Measurements from ENCODE around the gene CADPS. TPM values are rescaled to one million over a fixed set of nuclear protein-coding genes. Genes with fewer than 3 reads are reported as not detected.

Gene CADPS
- total and polyA plus RNA-seq, 9 donors, result 0.47 to 4.4 (median 1.6) TPM

GRCh38 chr3:62481962-62482361 lies 393.3 kb downstream of the CADPS start:
- no peaks in the 10 kb centered on the region for H3K9me3 ChIP-seq (replicated peaks; ENCODE audit: control insufficient read depth, low read depth, low read length)
- no peak for DNase-seq
- no peak overlapping the region for H3K27ac ChIP-seq (ENCODE audit: low read length)
- no CpG with 5 or more reads among the region's 2 CpGs for WGBS (ENCODE audit: insufficient coverage)
- no peaks in the 10 kb centered on the region for H3K4me1 ChIP-seq (ENCODE audit: control insufficient read depth, insufficient read depth, low read length)
- H3K27me3 ChIP-seq (ENCODE audit: control insufficient read depth, insufficient read depth, low read length), result no peaks in the 10 kb centered on the region
- H3K4me3 ChIP-seq (ENCODE audit: low read length), result no peak overlapping the region
- H3K36me3 ChIP-seq (ENCODE audit: control insufficient read depth, insufficient read depth, low read length), result no peaks in the 10 kb centered on the region

- Histone ChIP-seq H3K36me3 (ENCODE audit: control insufficient read depth, insufficient read depth, low read length) (no peaks in the 10 kb centered on the region), H3K4me1 (ENCODE audit: control insufficient read depth, insufficient read depth, low read length) (no peaks in the 10 kb centered on the region), H3K9me3 (replicated peaks; ENCODE audit: control insufficient read depth, low read depth, low read length) (no peaks in the 10 kb centered on the region), H3K27me3 (ENCODE audit: control insufficient read depth, insufficient read depth, low read length) (no peaks in the 10 kb centered on the region), H3K27ac (ENCODE audit: low read length) (no peak overlapping the region), H3K4me3 (ENCODE audit: low read length) (no peak overlapping the region)
- no CpG with 5 or more reads among the region's 1 CpG for WGBS (ENCODE audit: insufficient coverage)
- no peak for DNase-seq
These were observed 395.2 kb downstream of the CADPS start for GRCh38 chr3:62480056-62480455.

- H3K27me3 ChIP-seq (ENCODE audit: control insufficient read depth, insufficient read depth, low read length), result no peaks in the 10 kb centered on the region
- 32% methylated on average over 3 of the region's 9 CpGs for WGBS (ENCODE audit: insufficient coverage)
These were observed 395.9 kb downstream of the CADPS start for GRCh38 chr3:62479326-62479725.

GRCh38 chr3:62475306-62475705 lies 399.9 kb downstream of the CADPS start:
- Histone ChIP-seq H3K27ac (ENCODE audit: low read length) (no peak overlapping the region), H3K4me3 (ENCODE audit: low read length) (no peak overlapping the region), H3K36me3 (ENCODE audit: control insufficient read depth, insufficient read depth, low read length) (no peaks in the 10 kb centered on the region), H3K27me3 (ENCODE audit: control insufficient read depth, insufficient read depth, low read length) (no peaks in the 10 kb centered on the region), H3K4me1 (ENCODE audit: control insufficient read depth, insufficient read depth, low read length) (no peaks in the 10 kb centered on the region), H3K9me3 (replicated peaks; ENCODE audit: control insufficient read depth, low read depth, low read length) (no peaks in the 10 kb centered on the region)
- peak; percentile 5 for DNase-seq

More at GRCh38 chr3:62479326-62479725, 395.9 kb downstream of the CADPS start:
- no peak for DNase-seq
- no peaks in the 10 kb centered on the region for H3K4me1 ChIP-seq (ENCODE audit: control insufficient read depth, insufficient read depth, low read length)
- no peaks in the 10 kb centered on the region for H3K9me3 ChIP-seq (replicated peaks; ENCODE audit: control insufficient read depth, low read depth, low read length)
- no peak overlapping the region for H3K27ac ChIP-seq (ENCODE audit: low read length)
- H3K4me3 ChIP-seq (ENCODE audit: low read length), result no peak overlapping the region
- H3K36me3 ChIP-seq (ENCODE audit: control insufficient read depth, insufficient read depth, low read length), result no peaks in the 10 kb centered on the region

DNA sequence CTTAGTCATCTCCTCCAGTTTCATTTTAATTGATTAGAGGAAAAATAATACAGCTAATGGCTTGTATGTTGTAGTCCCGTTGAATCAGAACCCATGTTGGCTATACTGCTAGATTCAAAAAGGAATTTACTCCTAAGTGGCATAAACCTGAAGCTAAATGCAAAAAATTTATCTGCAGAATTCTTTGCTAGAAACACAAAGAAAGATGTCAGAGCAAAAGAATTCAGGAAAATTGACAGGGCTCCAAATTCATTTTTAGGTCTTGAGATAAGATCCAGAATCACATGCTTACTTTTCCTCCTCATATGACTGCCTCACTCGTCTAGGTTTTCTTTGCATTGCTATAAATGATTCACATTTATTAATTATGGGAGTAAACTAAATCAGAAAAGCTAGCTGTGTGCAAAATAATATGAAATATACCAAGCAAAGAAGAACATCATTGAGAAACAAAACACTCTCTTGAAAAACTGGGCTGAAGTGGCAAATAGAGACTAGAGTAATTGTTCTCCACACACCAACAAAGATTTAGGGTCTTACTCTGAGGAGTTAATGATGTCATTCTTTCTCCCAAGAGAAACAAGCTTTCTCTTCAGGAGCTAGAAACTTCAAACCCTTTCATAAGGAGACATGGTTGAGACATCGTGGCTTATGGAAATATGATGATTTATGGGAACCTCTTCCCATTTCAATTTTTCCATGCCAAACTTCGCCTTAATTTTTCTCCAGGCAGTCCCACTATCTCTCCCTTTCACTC lies 407.1 kb downstream of the CADPS start:
- H3K27me3 ChIP-seq (ENCODE audit: control insufficient read depth, insufficient read depth, low read length), result no peaks in the 10 kb centered on the region
- no peak overlapping the region for H3K4me3 ChIP-seq (ENCODE audit: low read length)
- WGBS (ENCODE audit: insufficient coverage), result no CpG with 5 or more reads among the region's 4 CpGs
- no peak overlapping the region for H3K27ac ChIP-seq (ENCODE audit: low read length)
- H3K4me1 ChIP-seq (ENCODE audit: control insufficient read depth, insufficient read depth, low read length), result no peaks in the 10 kb centered on the region
- no peaks in the 10 kb centered on the region for H3K9me3 ChIP-seq (replicated peaks; ENCODE audit: control insufficient read depth, low read depth, low read length)
- DNase-seq, result peak; percentile 17
- no peaks in the 10 kb centered on the region for H3K36me3 ChIP-seq (ENCODE audit: control insufficient read depth, insufficient read depth, low read length)

GRCh38 chr3:62462788-62463187 lies 412.4 kb downstream of the CADPS start:
- H3K27me3 ChIP-seq (ENCODE audit: control insufficient read depth, insufficient read depth, low read length), result no peaks in the 10 kb centered on the region
- H3K9me3 ChIP-seq (replicated peaks; ENCODE audit: control insufficient read depth, low read depth, low read length), result no peaks in the 10 kb centered on the region
- 89% methylated on average over 3 of the region's 4 CpGs for WGBS (ENCODE audit: insufficient coverage)
- H3K27ac ChIP-seq (ENCODE audit: low read length), result no peak overlapping the region
- no peaks in the 10 kb centered on the region for H3K4me1 ChIP-seq (ENCODE audit: control insufficient read depth, insufficient read depth, low read length)
- DNase-seq, result no peak
- no peak overlapping the region for H3K4me3 ChIP-seq (ENCODE audit: low read length)
- no peaks in the 10 kb centered on the region for H3K36me3 ChIP-seq (ENCODE audit: control insufficient read depth, insufficient read depth, low read length)

DNA sequence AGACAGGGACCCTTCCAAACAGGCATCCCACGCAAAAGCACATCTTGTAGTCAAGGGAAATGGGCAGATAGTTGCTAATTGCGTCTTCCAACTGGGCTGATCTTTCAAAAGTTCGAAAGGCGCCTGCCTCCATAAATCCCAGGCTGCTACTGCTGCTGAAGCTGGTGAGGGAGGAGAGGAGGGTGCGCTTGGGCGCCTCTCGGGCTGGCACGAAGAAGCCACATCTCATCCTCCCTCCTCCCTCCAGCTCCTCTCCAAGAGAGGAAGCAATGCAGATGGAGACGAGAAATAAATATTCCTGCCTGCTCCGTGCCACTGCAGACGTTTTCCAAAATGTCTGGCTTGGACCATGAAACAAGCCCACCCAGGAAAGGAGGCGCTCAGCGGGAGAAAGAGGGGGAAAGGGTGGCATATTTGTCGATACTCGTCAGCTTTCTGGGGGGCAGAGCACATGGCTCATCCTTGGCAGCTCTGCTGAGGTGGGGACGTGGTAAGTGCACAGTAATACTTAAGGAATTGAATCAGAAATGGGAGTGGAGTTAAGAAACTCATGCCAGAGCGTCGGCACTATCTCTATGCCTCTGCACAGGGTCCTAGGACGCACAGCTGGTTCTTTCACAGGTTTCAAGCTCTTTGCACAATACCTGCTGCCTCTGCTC lies 413.0 kb downstream of the CADPS start:
- DNase-seq, result no peak
- H3K4me1 ChIP-seq (ENCODE audit: control insufficient read depth, insufficient read depth, low read length), result no peaks in the 10 kb centered on the region
- H3K36me3 ChIP-seq (ENCODE audit: control insufficient read depth, insufficient read depth, low read length), result no peaks in the 10 kb centered on the region
- 70% methylated on average over 7 of the region's 19 CpGs for WGBS (ENCODE audit: insufficient coverage)
- H3K4me3 ChIP-seq (ENCODE audit: low read length), result no peak overlapping the region
- H3K9me3 ChIP-seq (replicated peaks; ENCODE audit: control insufficient read depth, low read depth, low read length), result no peaks in the 10 kb centered on the region
- no peaks in the 10 kb centered on the region for H3K27me3 ChIP-seq (ENCODE audit: control insufficient read depth, insufficient read depth, low read length)
- H3K27ac ChIP-seq (ENCODE audit: low read length), result no peak overlapping the region

DNA sequence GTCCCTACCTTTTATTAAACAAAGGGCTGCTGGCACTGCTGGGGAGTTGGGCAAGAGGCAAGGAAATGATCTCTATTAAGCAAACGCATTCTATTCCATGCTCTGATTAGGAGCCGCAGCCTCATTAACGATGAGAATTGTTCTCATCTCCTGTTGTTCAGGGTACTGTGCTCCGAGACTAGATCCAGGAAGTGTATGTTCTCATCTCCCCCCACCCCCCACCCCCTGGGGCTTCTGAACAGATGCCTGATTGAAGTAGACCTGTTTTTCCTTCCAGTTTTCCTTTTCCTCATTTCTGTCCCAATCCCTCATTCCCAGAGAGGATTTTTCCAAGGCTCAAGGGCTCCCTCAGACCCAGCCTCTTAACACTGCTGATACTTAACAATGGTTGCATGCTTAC lies 420.3 kb downstream of the CADPS start:
- 27% methylated on average over 4 of the region's 4 CpGs for WGBS (ENCODE audit: insufficient coverage)
- H3K27me3 ChIP-seq (ENCODE audit: control insufficient read depth, insufficient read depth, low read length), result peaks cover 2% of the 10 kb centered on the region

DNA sequence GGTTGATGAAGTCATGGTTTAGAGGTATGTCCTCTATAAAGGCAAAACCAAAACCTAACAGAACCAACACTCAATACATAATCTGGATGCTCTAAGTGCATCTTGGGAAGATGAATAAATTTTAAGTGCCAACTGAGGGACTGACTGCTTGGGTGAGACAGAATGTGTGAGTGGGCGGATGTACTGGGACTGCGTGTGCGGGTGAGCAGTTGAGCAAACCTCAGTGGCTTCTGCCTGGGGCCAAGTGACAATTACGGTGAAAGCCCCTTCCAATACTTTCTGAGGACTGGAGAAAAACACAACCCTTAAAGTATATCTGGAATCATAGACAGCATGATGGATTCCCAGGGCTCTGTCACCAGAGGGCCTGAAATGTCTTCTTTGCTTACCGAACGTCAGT lies 421.8 kb downstream of the CADPS start:
- 83% methylated on average over 5 of the region's 6 CpGs for WGBS (ENCODE audit: insufficient coverage)
- Histone ChIP-seq H3K27me3 (ENCODE audit: control insufficient read depth, insufficient read depth, low read length) (peaks cover 2% of the 10 kb centered on the region), H3K9me3 (replicated peaks; ENCODE audit: control insufficient read depth, low read depth, low read length) (no peaks in the 10 kb centered on the region), H3K36me3 (ENCODE audit: control insufficient read depth, insufficient read depth, low read length) (no peaks in the 10 kb centered on the region), H3K27ac (ENCODE audit: low read length) (no peak overlapping the region), H3K4me1 (ENCODE audit: control insufficient read depth, insufficient read depth, low read length) (no peaks in the 10 kb centered on the region), H3K4me3 (ENCODE audit: low read length) (no peak overlapping the region)
- no peak for DNase-seq

More for the DNA sequence above, 420.3 kb downstream of the CADPS start:
- no peaks in the 10 kb centered on the region for H3K4me1 ChIP-seq (ENCODE audit: control insufficient read depth, insufficient read depth, low read length)
- no peak overlapping the region for H3K4me3 ChIP-seq (ENCODE audit: low read length)
- H3K36me3 ChIP-seq (ENCODE audit: control insufficient read depth, insufficient read depth, low read length), result no peaks in the 10 kb centered on the region
- H3K27ac ChIP-seq (ENCODE audit: low read length), result no peak overlapping the region
- no peaks in the 10 kb centered on the region for H3K9me3 ChIP-seq (replicated peaks; ENCODE audit: control insufficient read depth, low read depth, low read length)
- DNase-seq, result no peak

DNA sequence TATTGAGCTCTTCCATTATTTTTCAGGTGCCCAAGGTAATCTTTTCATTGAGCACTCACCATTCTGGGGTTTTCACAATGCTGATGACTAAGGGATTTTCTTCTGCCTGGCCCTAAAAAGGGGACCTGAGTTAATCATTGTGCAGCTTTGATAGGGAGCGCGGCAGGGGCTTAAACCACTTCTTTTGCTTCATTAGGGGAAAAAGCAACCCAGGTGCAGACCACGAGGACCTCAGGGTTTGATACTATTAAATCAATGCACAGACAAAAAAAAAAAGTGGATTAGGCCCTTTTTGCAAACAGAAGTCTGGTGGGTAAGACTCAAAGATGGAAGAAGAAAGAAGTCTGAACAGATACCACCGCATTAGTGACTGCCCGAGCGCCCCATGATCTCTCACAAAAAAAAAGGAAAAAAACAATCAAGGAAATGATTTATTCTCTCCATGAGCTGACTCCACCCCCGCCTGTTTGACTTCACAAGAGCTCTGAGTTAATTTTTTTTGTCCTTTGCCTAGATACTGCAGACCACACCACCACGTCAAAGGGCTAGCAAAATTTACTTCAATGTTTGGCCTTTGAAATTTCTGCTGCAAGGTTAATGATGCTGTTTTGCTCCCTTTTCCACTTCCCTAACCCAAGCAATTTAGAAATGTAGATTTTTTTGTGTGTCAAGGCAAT lies 423.9 kb downstream of the CADPS start:
- no peak for DNase-seq
- Histone ChIP-seq H3K27me3 (ENCODE audit: control insufficient read depth, insufficient read depth, low read length) (peaks cover 2% of the 10 kb centered on the region), H3K4me3 (ENCODE audit: low read length) (no peak overlapping the region), H3K27ac (ENCODE audit: low read length) (no peak overlapping the region), H3K4me1 (ENCODE audit: control insufficient read depth, insufficient read depth, low read length) (no peaks in the 10 kb centered on the region), H3K9me3 (replicated peaks; ENCODE audit: control insufficient read depth, low read depth, low read length) (no peaks in the 10 kb centered on the region), H3K36me3 (ENCODE audit: control insufficient read depth, insufficient read depth, low read length) (no peaks in the 10 kb centered on the region)
- WGBS (ENCODE audit: insufficient coverage), result 68% methylated on average over 2 of the region's 8 CpGs

Data from muscle of leg (tissue), 11 donors.